H9 (cell line): ENCODE measurements around the gene PPP2R5E. TPM values are rescaled to one million over a fixed set of nuclear protein-coding genes. Genes with fewer than 3 reads are reported as not detected.

Experiments used
- DNase-seq: peaks from one replicate; pipeline ENCODE4 v3.0.0-alpha.2; 2017
- H2AFZ ChIP-seq: one replicate; pipeline ENCODE4 v1.6.1; 2013; ENCODE audit warnings: mild to moderate bottlenecking, low read length, control low read depth, moderate library complexity
- H2AK5ac ChIP-seq: 2 replicates; pipeline ENCODE4 v1.6.1; 2013; ENCODE audit warnings: low read length, control low read depth, mixed read lengths; ENCODE audit not compliant: insufficient read length
- H2BK120ac ChIP-seq: one replicate; pipeline ENCODE4 v1.6.1; 2013; ENCODE audit warnings: low read depth, mild to moderate bottlenecking, low read length, control low read depth, inconsistent platforms; ENCODE audit not compliant: poor library complexity, severe bottlenecking
- H2BK12ac ChIP-seq: 2 replicates; pipeline ENCODE4 v1.6.1; 2013; ENCODE audit warnings: low read length, control low read depth, mixed read lengths, low read depth; ENCODE audit not compliant: insufficient read length
- H2BK15ac ChIP-seq: 2 replicates; pipeline ENCODE4 v1.6.1; 2013; ENCODE audit warnings: low read depth, low read length, control low read depth
- H2BK20ac ChIP-seq: one replicate; pipeline ENCODE4 v1.6.1; 2013; ENCODE audit warnings: low read depth, mild to moderate bottlenecking, low read length, control low read depth, inconsistent platforms; ENCODE audit not compliant: poor library complexity, severe bottlenecking
- H2BK5ac ChIP-seq: 2 replicates; pipeline ENCODE4 v1.6.1; 2013; ENCODE audit warnings: low read length, control low read depth, mixed read lengths; ENCODE audit not compliant: insufficient read length
- H3K14ac ChIP-seq: 2 replicates; pipeline ENCODE4 v1.6.1; 2013; ENCODE audit warnings: low read length, control low read depth; ENCODE audit not compliant: insufficient read depth
- H3K18ac ChIP-seq: 2 replicates; pipeline ENCODE4 v1.6.1; 2013; ENCODE audit warnings: low read depth, mild to moderate bottlenecking, mixed read lengths, low read length, control low read depth; ENCODE audit not compliant: insufficient read length
- H3K23ac ChIP-seq: 2 replicates; pipeline ENCODE4 v1.6.1; 2013; ENCODE audit warnings: low read length, control low read depth, mixed read lengths, low read depth; ENCODE audit not compliant: insufficient read length
- H3K23me2 ChIP-seq: 2 replicates; pipeline ENCODE4 v1.6.1; 2013; ENCODE audit warnings: low read depth, mild to moderate bottlenecking, mixed read lengths, low read length, control low read depth; ENCODE audit not compliant: insufficient read length, poor library complexity, severe bottlenecking
- H3K27ac ChIP-seq: 2 replicates; pipeline ENCODE4 v1.5.1; 2013; ENCODE audit warnings: low read length, control low read depth, mixed read lengths, low read depth; ENCODE audit not compliant: insufficient read length
- H3K27me3 ChIP-seq: 2 replicates; pipeline ENCODE4 v1.6.1; 2013; ENCODE audit warnings: low read length, control low read depth, inconsistent platforms; ENCODE audit not compliant: insufficient read depth
- H3K4ac ChIP-seq: 2 replicates; pipeline ENCODE4 v1.6.1; 2013; ENCODE audit warnings: low read depth, mild to moderate bottlenecking, control low read depth, inconsistent platforms, low read length, moderate library complexity
- H3K4me1 ChIP-seq: 2 replicates; pipeline ENCODE4 v1.6.1; 2013; ENCODE audit warnings: low read length, control low read depth, inconsistent platforms; ENCODE audit not compliant: insufficient read depth
- H3K4me2 ChIP-seq: 2 replicates; pipeline ENCODE4 v1.6.1; 2013; ENCODE audit warnings: low read length, control low read depth, mixed read lengths; ENCODE audit not compliant: insufficient read length, insufficient read depth
- H3K56ac ChIP-seq: 2 replicates; pipeline ENCODE4 v1.6.1; 2013; ENCODE audit warnings: low read depth, mild to moderate bottlenecking, mixed read lengths, low read length, control low read depth; ENCODE audit not compliant: insufficient read length
- H3K79me1 ChIP-seq: 2 replicates; pipeline ENCODE4 v1.6.1; 2013; ENCODE audit warnings: low read depth, mild to moderate bottlenecking, moderate library complexity, low read length, control low read depth, inconsistent platforms; ENCODE audit not compliant: insufficient read depth, poor library complexity, severe bottlenecking
- H3K79me2 ChIP-seq: 2 replicates; pipeline ENCODE4 v1.6.1; 2013; ENCODE audit warnings: low read length, control low read depth, inconsistent platforms; ENCODE audit not compliant: insufficient read depth
- H3K9ac ChIP-seq: 2 replicates; pipeline ENCODE4 v1.6.1; 2013; ENCODE audit warnings: low read length, control low read depth, mixed read lengths; ENCODE audit not compliant: insufficient read length; ENCODE audit errors: extremely low read depth
- H3K9me3 ChIP-seq: one replicate; pipeline ENCODE4 v1.6.1; 2013; ENCODE audit warnings: low read depth, low read length, inconsistent platforms; ENCODE audit not compliant: control insufficient read depth
- H3T11ph ChIP-seq: one replicate; pipeline ENCODE4 v1.6.1; 2013; ENCODE audit warnings: mild to moderate bottlenecking, low read length, control low read depth, inconsistent platforms
- H4K20me1 ChIP-seq: one replicate; pipeline ENCODE4 v1.6.1; 2013; ENCODE audit not compliant: control insufficient read depth, insufficient read length, insufficient read depth
- H4K5ac ChIP-seq: 2 replicates; pipeline ENCODE4 v1.6.1; 2013; ENCODE audit warnings: low read depth, mild to moderate bottlenecking, mixed read lengths, low read length, control low read depth; ENCODE audit not compliant: insufficient read length
- H4K8ac ChIP-seq: replicated peaks from 2 replicates; pipeline ENCODE4 v1.6.1; 2013; ENCODE audit warnings: low read length, control low read depth, mixed read lengths, low read depth; ENCODE audit not compliant: insufficient read length
- H4K91ac ChIP-seq: 2 replicates; pipeline ENCODE4 v1.6.1; 2013; ENCODE audit warnings: low read depth, mild to moderate bottlenecking, moderate library complexity, mixed read lengths, low read length, control low read depth; ENCODE audit not compliant: insufficient read length
- H3K27ac Mint-ChIP-seq, 3 experiments: 2 replicates in 2 of 3; 3 replicates in 1 of 3; pipeline ENCODE4 v1.8.0; 2020 to 2021; ENCODE audit warnings: mixed read lengths in 3 of 3, mild to moderate bottlenecking in 1 of 3, moderate library complexity in 1 of 3
- H3K27me3 Mint-ChIP-seq: 2 replicates; pipeline ENCODE4 v1.8.0; 2021; ENCODE audit warnings: low read depth, mild to moderate bottlenecking, moderate library complexity, mixed read lengths
- H3K36me3 Mint-ChIP-seq, 3 experiments: 2 replicates in 2 of 3; 3 replicates in 1 of 3; pipeline ENCODE4 v1.8.0; 2020 to 2021; ENCODE audit warnings: low read depth in 3 of 3, mixed read lengths in 3 of 3; ENCODE audit not compliant: insufficient read depth in 1 of 3
- H3K4me1 Mint-ChIP-seq, 2 experiments: 2 replicates each; pipeline ENCODE4 v1.8.0; 2020; ENCODE audit warnings: mixed read lengths in 2 of 2
- H3K4me3 Mint-ChIP-seq, 2 experiments: 2 replicates in 1 of 2; 3 replicates in 1 of 2; pipeline ENCODE4 v1.8.0; 2020 to 2021; ENCODE audit warnings: mild to moderate bottlenecking in 2 of 2, mixed read lengths in 2 of 2, moderate library complexity in 1 of 2
- H3K9me3 Mint-ChIP-seq, 2 experiments: 2 replicates in 1 of 2; 3 replicates in 1 of 2; pipeline ENCODE4 v1.8.0; 2020; ENCODE audit warnings: mild to moderate bottlenecking in 2 of 2, mixed read lengths in 2 of 2, moderate library complexity in 1 of 2
- CTCF ChIP-seq: fragments of 200-600 bp; sonication (generic); conservative IDR thresholded peaks from 3 replicates; pipeline ENCODE4 v1.8.0; 2021; ENCODE audit warnings: antibody characterized with exemption, mild to moderate bottlenecking
- WGBS: extraction: QIAGEN DNeasy Blood & Tissue Kit; methylation state at CpG from one replicate; pipeline ENCODE4 v1.1.7; 2013; ENCODE audit warnings: missing lambda C conversion rate, low lambda C conversion rate, mixed read lengths; ENCODE audit not compliant: insufficient read length; ENCODE audit errors: extremely low coverage; 5-methylcytosine and 5-hydroxymethylcytosine counted together
- total RNA-seq: library from RNA; stranded (reverse); gene quantifications from 2 replicates; pipeline ENCODE4 v1.2.1, GENCODE V29; 2021

The PPP2R5E gene
- total RNA-seq, 1 experiment from 2014 or later: 65.8 TPM

GRCh38 chr14:63547798-63548335 is 4.7 kb upstream of the PPP2R5E start:
- no peak overlapping the region for H2AFZ ChIP-seq
- Mint-ChIP-seq H3K36me3 (no peaks in the 10 kb centered on the region), H3K9me3 (no peaks in the 10 kb centered on the region), H3K27me3 (no peaks in the 10 kb centered on the region), H3K4me1 (peaks cover 9% of the 10 kb centered on the region in 2 experiments), H3K4me3 (no peak overlapping the region), H3K27ac (no peak overlapping the region; a peak in 1 of 7 replicates)
- no peak for TF ChIP-seq CTCF
- H2AK5ac ChIP-seq: no peak overlapping the region
- no peak overlapping the region for H3K14ac ChIP-seq
- H3K56ac ChIP-seq: no peak overlapping the region
- H2BK5ac ChIP-seq: no peak overlapping the region
- no peaks in the 10 kb centered on the region for H3K79me2 ChIP-seq
- WGBS: no CpG with 5 or more reads among the region's 8 CpGs
- no peak overlapping the region for H2BK15ac ChIP-seq
- H3K9ac ChIP-seq: no peak overlapping the region
- H3K4me1 ChIP-seq: no peaks in the 10 kb centered on the region
- no peak overlapping the region for H2BK12ac ChIP-seq
- H3K9me3 ChIP-seq: no peaks in the 10 kb centered on the region
- no peaks in the 10 kb centered on the region for H4K20me1 ChIP-seq
- H3K27me3 ChIP-seq: no peaks in the 10 kb centered on the region
- no peak overlapping the region for H4K5ac ChIP-seq
- no peak overlapping the region for H3T11ph ChIP-seq
- H3K79me1 ChIP-seq: no peaks in the 10 kb centered on the region
- no peak overlapping the region for H3K18ac ChIP-seq
- H3K23ac ChIP-seq: no peak overlapping the region
- peaks cover 5% of the 10 kb centered on the region for H3K23me2 ChIP-seq
- H3K4me2 ChIP-seq: no peak overlapping the region
- no peak overlapping the region for H3K27ac ChIP-seq
- H2BK120ac ChIP-seq: no peak overlapping the region
- no peak overlapping the region for H3K4ac ChIP-seq
- DNase-seq: no peak
- H2BK20ac ChIP-seq: no peak overlapping the region
- H4K8ac ChIP-seq: no peak overlapping the region
- H4K91ac ChIP-seq: no peak overlapping the region
